HG02870 (cell line): ENCODE measurements around the gene U2AF1.
"Not testable (repeated sequence)": the region's sequence is repeated elsewhere in the genome, so short reads cannot be mapped to it uniquely, and the experiment has no call there.

Experiments
- ATAC-seq: cut with Tn5 transposase; IDR thresholded peaks from one replicate; pipeline ENCODE4 v1.9.1; 2021; ENCODE audit warnings: mild to moderate bottlenecking, moderate library complexity; ENCODE audit not compliant: unreplicated experiment

Gene U2AF1

DNA sequence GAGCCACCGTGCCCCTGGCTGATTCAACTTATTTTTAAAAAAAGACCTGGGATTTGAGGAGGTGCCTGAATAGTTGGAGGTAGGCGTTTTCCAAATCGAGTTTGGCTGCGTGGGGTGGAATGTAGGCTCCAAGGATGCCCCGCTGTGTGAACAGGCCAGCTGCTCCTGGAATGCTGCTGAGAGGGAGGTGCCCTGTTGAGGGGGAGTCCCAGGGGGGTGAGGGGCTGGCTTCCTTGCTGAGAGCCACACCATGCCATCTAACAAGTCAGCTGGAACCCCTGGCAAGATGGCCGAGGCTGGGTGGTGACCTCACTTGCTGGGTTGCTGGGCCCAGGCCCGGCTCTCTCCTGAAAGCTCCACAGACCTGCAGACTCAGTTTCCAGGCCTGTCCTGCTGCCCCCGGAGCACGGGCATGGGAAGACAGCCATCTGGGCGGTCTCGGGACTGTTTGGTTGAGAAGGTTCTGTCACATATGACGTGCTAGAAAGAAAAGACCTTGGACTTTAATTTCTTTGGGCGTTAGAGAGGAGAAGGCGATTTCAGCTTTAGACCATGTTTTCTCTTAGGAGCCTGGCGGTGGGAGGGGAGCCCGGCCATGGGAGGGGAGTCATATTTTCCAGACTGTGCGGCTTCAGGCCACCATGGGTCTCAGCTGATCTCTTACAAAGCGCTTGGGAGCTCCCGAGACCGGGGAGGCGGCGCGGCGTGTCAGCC is 24.6 kb downstream of the U2AF1 start:
- not testable (repeated sequence) for ATAC-seq

DNA sequence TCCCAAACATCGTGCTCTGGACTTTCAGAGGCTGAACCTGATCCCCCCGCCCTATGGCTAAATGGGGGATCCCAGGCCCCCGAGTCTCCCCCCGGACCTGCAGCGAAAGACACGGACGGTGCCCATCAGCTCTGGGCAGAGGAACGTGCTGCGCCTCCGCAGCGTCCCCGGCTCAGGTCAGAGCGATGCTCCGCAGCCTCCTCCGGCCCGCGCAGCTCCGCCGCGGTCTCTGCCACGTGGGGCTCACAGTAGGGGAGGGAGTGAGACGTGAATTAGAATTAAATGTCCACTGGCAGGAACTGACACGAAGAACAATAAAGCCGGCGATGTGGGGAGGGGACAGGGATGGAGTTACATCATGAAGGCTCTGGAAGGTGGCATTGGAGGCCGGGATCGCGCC is 30.7 kb downstream of the U2AF1 start:
- not testable (repeated sequence) for ATAC-seq

DNA sequence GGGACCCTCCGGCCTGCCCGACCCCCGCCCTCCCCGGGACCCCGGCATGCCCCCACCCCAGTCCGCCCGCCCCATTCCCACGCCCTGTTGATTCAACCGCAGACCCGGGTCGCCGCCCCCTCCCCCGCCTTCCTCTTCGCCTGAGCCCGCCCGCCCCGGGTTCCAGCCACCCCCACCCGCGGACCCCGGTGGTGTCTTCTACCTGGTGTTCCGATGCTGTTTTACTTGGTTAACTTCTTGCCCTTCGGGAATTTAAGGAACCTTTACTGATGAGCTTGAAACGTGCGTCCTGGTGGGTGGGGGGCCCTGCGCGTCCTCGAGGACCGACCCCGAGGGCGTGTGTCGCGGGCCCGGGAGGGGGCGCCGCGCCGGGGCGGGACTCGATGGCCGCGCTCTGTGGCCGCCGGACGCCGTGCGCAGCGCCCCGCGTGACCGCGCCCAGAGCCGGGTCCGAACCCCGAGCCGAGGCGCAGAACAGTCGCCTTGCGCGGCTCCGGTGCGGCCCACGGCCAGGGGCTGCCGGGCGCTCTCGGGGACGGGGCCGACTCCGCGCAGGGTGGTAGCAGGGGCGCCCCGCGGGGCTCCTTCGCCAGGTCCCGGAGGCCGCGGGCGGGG is 31.2 kb downstream of the U2AF1 start:
- not testable (repeated sequence) for ATAC-seq

DNA sequence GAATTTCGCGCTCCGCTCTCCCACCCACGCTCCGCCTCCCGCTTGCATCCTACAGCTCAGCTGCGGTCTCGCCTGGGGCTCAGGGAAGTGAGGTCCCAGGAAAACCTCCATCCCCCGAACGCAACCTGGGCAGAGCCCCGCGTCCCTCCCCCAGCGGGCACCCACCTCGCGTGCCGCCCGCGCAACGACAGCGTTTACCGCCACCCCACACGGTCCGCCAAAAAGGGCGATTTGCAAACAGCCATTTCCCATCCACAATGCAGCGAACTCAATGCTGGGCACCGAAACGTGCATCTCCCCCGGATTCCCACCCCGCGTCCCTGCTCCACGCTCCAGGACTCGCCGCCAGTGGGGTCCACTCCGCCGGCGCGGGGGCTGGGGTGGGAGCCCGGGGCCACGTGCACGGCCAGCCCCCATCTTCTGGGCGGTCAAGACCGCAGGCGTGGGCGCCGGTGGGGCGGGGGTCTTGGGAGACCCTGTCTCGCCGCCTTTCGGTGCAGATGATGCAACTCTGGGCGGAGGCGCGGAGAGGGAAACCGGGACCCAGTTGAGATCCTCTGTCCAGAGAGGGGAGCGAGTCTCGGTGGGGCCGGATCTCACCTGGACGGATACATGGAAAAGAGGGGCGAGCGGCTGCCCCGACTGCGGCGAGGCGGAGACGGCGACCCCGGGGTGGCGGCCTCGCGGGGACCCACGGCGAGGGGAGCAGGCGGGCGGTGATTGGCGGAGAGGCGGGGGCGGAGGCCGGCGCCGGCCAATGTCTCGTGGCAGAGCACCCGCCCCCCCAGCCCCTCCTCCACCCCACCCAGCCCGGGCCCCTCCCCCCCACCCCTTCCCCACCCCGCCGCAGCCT is 32.0 kb downstream of the U2AF1 start, which contains the start of gene CBS:
TSS of gene CBS (minus strand) at position 666 of the 853 bp plus-strand sequence. CDS start 3,642 bp downstream, outside the sequence.
- ATAC-seq: not testable (repeated sequence)

DNA sequence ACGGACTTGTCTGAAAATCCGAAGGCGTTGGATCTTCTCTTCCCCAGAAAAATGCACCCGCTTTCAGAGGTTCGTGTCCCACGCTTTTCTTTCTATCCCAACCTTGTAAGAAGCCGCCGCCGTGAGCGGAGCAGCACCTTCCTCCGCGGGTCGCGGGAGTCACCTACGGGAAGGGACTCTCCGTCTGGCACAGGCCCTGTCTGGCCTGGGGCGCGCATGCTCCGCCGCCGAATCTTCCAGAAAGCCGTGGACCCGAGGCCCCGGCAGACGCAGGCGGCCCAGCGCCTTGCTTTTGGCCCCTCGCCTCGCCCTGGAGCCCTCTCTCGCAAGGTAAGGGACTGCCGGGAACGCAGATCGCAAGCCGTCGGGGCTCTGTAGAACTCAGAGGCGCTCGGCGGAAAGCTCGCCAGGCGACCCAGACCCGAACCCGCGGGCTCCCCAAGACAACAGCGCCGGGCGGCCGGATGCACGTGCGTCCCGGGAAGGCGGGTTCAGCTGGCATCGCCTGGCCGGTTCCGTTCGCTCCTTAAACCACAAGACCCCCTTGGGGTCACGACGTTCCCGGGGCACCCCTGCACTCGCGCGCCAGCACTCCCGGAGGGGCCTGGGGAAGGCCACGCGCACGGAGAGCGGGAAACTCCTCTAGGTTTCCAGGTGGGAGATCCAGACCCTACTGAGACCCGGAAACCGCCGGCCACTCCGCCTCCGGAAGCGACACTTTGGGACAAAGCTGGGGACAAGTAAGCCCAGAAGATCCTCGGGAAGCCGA is 32.8 kb downstream of the U2AF1 start:
- ATAC-seq: not testable (repeated sequence)

DNA sequence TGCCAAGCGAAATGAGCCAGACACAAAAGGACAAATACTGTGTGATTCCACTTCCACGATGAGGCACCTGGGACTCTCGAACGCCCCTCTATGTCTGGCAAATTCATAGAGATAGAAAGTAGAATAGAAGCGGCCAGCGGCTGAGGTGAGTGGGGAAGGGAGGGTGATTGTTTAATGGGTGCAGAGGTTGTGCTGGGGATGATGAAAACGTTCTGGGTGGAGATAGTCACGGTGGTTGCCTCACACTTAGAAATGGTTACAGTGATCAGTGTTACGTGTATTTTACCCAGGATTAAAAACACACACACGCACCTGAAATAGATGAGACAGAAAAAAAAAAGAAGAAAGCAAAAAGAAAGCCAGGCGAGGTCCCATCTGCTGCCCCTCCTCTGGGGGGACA is 34.6 kb downstream of the U2AF1 start:
- not testable (repeated sequence) for ATAC-seq

DNA sequence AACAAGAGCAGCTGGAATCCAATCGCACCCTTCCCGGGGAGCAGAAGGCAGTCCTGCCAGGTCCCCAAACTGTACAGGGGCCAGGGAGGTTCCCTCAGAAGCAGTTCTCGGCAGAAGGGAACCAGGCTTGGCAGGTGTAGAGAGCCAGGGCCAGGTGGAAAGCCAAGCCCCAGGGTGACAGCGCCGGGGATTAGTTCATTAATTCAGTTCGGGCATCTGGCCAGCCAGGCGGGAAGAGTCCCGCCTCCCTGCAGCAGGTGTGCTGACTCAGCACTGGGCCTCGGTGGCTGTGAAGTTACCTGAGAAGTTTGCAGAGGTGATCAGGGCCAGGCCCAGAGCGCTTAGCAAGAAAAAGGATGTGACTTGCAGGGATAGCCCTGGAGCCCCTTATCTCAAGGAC is 37.7 kb downstream of the U2AF1 start:
- not testable (repeated sequence) for ATAC-seq

DNA sequence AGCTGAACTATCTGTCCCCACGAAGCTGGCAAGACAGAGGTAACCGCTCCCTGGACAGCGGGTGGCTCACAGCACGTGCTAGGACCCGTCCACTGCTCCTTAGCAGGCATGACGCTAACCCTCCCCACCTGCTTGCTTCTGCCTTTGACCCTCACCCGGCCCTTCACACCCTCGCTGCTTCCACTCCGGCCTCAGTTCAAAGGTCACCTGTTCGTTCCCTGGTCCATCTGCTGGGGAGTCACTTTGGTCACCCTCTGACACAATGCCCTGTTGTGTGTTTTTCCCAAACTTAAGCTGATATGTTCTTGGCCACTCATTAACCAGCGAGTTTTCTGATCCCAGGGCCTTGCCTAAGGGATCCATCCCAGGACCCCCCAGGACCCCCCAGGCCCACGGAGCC is 39.3 kb downstream of the U2AF1 start:
- ATAC-seq: not testable (repeated sequence)

DNA sequence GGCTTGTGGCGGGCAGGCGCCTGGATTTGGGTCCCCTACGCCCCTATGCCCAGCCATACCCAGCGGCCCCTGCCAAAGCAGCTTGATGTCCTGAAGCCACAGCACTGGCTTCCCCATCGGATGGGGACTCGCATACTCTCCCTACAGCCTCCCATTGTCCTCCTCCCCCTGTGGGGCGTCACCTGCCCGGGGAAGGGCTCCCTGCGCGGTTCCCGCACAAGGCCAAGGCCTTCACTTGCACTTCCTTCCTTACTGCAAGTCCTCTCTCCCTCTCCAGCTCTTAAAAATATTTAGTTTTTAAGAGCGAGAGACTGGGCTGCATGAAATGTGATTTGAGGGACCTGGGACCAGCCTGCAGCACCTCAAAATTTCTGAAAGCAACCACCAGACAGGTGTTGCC is 40.7 kb downstream of the U2AF1 start:
- not testable (repeated sequence) for ATAC-seq

DNA sequence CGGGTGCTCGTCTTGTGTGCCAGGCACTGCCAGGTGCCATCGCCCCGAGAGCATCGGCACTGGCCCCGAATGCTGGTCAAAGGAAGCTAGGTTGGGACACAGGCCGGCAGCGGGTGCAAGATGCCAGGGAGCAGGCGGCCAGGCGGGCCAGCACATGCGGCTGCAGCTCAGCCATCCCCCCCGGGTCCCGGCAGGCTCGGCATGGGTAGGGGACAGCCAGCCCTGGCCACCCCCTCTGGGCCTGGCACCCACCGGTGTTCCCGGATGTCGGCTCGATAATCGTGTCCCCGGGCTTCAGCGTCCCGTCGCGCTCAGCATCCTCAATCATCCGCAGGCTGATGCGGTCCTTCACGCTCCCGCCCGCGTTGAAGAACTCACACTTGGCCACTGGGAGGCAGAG is 41.4 kb downstream of the U2AF1 start:
- ATAC-seq: not testable (repeated sequence)

DNA sequence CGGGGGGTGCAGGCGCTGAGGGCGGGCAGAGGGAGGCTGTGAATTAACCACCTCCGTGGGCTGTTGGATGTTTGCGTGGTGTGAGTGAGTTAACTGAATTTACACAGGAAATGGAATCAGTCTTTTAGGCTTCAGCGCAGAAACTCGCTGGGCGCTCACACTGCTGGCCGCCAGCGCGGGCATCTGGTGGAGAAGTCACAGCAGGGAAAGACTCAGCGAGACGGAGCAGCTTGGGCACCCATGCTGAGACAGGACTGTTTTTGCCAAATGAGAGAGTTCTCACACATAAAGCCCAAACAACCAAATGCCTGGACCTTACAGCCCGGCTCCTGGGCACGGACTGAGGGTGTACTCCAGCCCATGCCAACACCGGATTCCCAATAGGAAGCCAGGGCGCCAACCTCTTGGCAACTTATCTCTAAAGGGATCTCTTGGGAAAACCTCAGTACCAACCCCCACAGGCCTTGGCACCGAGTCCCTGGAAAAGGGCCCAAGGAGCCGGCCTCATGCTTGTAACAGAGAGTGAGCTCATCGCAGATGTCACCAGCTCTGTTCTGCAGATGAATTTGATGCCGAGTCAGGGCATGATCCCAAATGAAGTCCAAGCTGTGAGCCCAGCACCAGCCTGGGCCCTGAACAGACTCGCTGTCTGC is 43.0 kb downstream of the U2AF1 start:
- not testable (repeated sequence) for ATAC-seq

DNA sequence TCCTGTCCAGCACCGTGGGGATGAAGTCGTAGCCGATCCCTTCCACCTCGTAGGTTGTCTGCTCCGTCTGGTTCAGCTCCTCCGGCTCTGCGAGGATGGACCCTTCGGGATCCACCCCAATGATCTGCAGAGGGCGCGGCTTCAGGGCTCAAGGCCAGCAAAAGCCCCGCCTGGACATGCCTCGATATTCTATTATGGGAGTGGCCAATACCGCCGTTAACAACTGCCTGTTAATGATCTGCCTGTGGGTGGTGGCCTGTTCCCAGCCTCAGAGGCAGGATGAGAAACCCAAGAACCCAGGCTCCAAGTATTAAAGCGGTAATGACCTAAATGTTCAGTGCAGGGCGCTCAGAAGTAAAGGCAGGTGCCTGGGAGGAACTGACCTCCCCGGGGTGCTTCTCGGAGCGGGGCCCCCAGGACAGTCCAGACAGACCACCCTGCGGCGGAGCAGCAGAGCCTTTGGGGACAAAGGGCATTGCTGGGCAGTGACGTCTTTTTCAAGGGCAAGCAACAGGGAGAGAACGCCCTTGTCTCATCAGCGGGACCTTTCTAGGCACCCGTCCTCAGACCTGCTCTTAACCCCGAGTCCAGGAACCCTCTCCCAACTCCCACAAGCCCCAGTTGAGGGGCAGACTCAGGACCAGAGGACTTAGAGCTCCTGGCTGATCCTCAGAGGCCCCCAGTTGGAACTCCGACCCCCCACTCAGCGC is 44.3 kb downstream of the U2AF1 start:
- not testable (repeated sequence) for ATAC-seq

DNA sequence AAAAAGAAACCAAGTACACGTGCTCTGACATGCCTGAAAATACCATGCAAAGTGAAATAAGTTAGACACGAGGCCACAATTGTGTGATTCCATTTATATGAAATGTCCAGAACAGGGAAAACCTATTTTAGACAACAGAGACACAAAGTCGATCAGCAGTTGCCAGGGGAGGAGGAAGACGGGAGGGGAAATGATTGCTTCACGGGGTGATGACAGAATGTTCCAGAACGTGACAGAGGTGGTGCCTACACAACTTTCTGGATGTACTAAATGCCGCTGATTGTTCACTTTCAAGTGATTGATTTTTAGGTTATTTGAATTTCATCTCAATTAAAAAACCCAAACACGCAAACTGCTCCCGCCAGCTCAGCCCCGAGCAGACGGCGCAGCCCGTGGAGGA is 54.3 kb downstream of the U2AF1 start:
- ATAC-seq: not testable (repeated sequence)

DNA sequence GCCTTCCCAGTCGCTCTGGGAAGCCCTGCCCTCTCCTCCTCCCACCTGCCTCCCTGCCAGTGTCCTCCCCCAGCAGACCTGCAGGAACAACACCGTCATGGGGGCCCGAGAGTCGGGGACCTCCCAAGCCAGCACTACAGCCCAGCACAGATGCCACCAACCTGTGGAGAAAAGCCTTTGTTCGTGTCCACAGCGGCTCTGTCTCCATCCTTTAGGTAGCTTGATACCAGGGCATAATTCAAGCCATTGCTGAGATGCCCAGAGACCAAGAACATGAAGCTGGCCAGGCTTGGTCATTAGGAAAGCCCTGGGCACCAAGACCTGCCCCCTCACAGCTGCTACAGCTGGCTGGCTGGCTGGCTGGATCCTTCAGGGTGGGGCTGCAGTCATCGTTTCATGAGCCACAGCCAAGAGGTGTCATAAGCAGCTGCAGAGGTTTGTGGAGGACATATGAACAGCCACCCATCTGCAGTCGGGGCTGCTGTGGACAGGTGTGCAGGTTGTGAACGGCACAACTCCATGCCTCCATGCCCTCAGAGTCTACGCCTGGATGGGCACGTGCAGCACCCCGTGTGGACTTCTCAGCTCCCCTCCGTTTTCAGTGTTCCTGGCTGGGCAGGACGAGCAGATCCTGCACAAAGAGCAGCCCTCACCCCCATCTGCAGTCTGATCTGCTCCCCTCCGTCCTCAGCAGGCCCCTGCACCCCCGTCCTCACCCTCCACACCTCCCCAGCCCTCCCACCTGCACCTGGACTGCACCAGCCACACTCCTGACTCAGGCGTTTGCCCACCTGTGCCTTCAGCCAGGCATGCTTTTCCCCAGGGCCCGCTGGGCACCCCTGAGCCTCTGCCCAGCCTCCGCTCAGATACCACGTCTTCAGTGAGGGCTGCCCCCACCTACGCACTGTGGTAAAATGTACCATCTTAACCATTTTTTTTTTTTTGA is 61.2 kb downstream of the U2AF1 start:
- ATAC-seq: not testable (repeated sequence)

DNA sequence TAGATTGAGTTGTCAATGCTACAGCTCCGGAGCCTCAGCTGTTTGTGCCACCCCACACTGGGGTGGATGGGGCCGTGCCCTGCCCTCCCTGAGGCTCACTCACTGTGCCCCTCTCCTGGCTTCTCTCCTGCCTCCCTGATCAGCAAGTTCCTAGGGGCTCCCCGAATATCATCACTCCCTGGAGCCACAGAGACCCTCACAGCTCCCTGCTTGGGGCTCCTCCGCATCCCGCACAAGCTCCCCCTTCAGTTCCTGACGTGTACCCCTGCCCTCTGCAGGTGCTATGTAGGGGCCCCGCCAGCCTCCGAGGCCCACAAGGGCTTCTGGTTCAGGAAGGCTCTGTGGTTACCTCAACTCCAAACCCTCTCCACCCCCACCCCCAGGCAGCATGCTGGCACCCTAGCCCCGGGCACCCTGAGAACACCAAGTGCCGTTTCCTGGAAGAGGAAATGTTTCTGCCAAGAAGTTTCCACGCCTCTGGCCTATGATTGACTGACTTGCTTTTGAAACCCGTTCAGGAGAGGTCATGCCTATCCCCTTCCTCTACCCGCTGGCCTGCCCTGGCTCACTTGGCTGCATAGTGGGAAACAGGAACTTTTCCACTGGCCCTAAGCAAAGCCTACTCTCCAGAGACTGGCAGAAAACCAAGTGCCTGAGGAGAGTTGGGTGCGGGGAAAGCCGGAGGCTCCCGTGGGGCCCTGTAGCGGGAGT is 62.0 kb downstream of the U2AF1 start:
- ATAC-seq: not testable (repeated sequence)

DNA sequence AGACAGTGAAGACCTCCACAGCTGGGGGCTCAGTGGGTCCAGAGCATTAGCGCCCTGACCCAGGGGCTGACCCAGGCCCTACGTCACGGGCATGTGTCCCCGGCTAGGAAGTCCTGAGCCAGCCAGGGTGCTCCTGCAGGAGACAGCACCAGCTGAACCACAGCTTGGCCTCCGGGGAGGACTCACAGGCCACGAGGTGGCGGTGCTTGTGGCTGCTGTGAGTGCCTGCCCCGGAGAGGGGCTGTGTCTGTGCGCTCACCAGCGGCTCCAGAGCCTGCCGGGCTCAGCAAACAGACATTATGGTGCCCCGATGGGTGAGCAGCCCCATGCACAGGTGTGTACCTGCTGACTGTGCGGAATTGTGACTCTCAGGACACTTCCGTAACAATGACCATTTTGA is 62.8 kb downstream of the U2AF1 start:
- not testable (repeated sequence) for ATAC-seq

DNA sequence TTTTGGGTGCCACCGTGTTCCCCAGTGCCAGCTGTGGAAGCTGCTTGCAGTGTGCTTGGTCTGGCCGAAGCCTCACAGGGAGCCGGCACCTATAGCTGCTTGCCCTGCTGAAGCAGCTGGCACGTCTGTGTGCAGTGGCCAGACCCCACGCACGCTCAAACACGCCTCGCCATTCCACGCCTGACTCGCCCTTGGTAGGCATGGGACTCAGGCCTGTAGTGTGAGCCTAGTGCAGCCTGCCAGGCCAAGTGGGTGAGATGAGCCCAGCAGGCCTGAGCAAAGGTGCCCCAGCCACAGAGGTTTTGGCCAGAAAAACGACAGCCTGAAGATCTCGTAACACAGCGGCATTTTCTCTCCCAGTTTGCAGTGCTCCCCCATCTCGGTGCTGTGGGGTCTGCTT is 64.1 kb downstream of the U2AF1 start:
- ATAC-seq: not testable (repeated sequence)
